Colonic mucosa (tissue), 4 donors: ENCODE measurements around the gene TMEM94. TPM values are rescaled to one million over a fixed set of nuclear protein-coding genes. Genes with fewer than 3 reads are reported as not detected.

Source experiments
- DNase-seq: peaks from one replicate; pipeline ENCODE4 v3.0.0-alpha.2; 2020
- H3K27ac ChIP-seq: fragments of 200-600 bp; one replicate; pipeline ENCODE4 v1.8.0; 2021
- H3K27me3 ChIP-seq: fragments of 200-600 bp; one replicate; pipeline ENCODE4 v1.8.0; 2021
- H3K36me3 ChIP-seq: fragments of 200-600 bp; one replicate; pipeline ENCODE4 v1.8.0; 2021
- H3K4me1 ChIP-seq: fragments of 200-600 bp; one replicate; pipeline ENCODE4 v1.8.0; 2021; ENCODE audit warnings: mild to moderate bottlenecking
- H3K4me3 ChIP-seq: fragments of 200-600 bp; one replicate; pipeline ENCODE4 v1.8.0; 2021
- H3K9ac ChIP-seq, 2 donors: one replicate each; pipeline ENCODE4 v1.7.0; 2013; ENCODE audit warnings: control low read depth in 2 of 2, low read depth in 2 of 2, low read length in 2 of 2
- H3K9me3 ChIP-seq: fragments of 200-600 bp; one replicate; pipeline ENCODE4 v1.8.0; 2021
- CTCF ChIP-seq: fragments of 200-600 bp; IDR thresholded peaks from one replicate; pipeline ENCODE4 v1.8.0; 2022; ENCODE audit warnings: antibody characterized with exemption, mild to moderate bottlenecking
- intact Hi-C: fragments of 100-400 bp; cut with DNase I; formaldehyde crosslinking; loops from one replicate; pipeline ENCODE4 v1.14.1; 2022
- total RNA-seq, 2 donors: library from RNA; stranded (reverse); fragmentation: NEBNext Ultra II Directional in 1 of 2; extraction: Animal tissue kit (Norgen Biotek cat#: 25700) in 1 of 2; gene quantifications; one replicate each; pipeline ENCODE4 v1.2.1, GENCODE V29; 2021
- donor health status: healthy.
- donor health status: DM: no; HTN: no; CAD: no.
- donor health status: DM: no; HTN: no; CAD: no.

The TMEM94 gene
- total RNA-seq, 2 donors from 2014 or later = 88.3 to 95.7 TPM

- Histone ChIP-seq H3K9ac (peak overlapping the region in 1 of 2 donors; percentile 51), H3K36me3 (no peaks in the 10 kb centered on the region), H3K9me3 (no peaks in the 10 kb centered on the region), H3K4me3 (no peak overlapping the region), H3K27ac (peak overlapping the region; percentile 2), H3K4me1 (peaks cover 13% of the 10 kb centered on the region), H3K27me3 (no peaks in the 10 kb centered on the region)
- TF ChIP-seq CTCF = no peak
- intact Hi-C loops = loop anchor here (5.0 kb wide), 1 partner anchor 85 kb away; no protein-coding TSS in a partner anchor
- DNase-seq = no peak
These were observed 55.5 kb downstream of the TMEM94 start for GRCh38 chr17:75511610-75512575.

GRCh38 chr17:75512926-75513640 lies 56.6 kb downstream of the TMEM94 start:
- Histone ChIP-seq H3K27me3 (no peaks in the 10 kb centered on the region), H3K9ac (peak overlapping the region in 1 of 2 donors; percentile 80), H3K4me1 (peaks cover 21% of the 10 kb centered on the region), H3K27ac (peak overlapping the region; percentile 2), H3K4me3 (no peak overlapping the region), H3K36me3 (no peaks in the 10 kb centered on the region), H3K9me3 (no peaks in the 10 kb centered on the region)
- DNase-seq = no peak
- no peak for TF ChIP-seq CTCF
- intact Hi-C loops = loop anchor here (5.0 kb wide), 1 partner anchor 86 kb away; no protein-coding TSS in a partner anchor

GRCh38 chr17:75513641-75514000 lies 57.2 kb downstream of the TMEM94 start:
- Histone ChIP-seq H3K9ac (peak overlapping the region; percentile 80 to 90), H3K4me1 (peaks cover 23% of the 10 kb centered on the region), H3K36me3 (no peaks in the 10 kb centered on the region), H3K9me3 (no peaks in the 10 kb centered on the region), H3K27me3 (no peaks in the 10 kb centered on the region), H3K27ac (no peak overlapping the region), H3K4me3 (no peak overlapping the region)
- intact Hi-C loops = loop anchor here (5.0 kb wide), 1 partner anchor 86 kb away; no protein-coding TSS in a partner anchor
- no peak for TF ChIP-seq CTCF
- no peak for DNase-seq

- Histone ChIP-seq H3K27me3 (no peaks in the 10 kb centered on the region), H3K9ac (peak overlapping the region; percentile 80 to 90), H3K36me3 (no peaks in the 10 kb centered on the region), H3K9me3 (no peaks in the 10 kb centered on the region), H3K4me3 (peak overlapping the region; percentile 94), H3K4me1 (peaks cover 23% of the 10 kb centered on the region), H3K27ac (no peak overlapping the region)
- DNase-seq = no peak
- TF ChIP-seq CTCF = no peak
- intact Hi-C loops = loop anchor here (5.0 kb wide), 1 partner anchor 87 kb away; no protein-coding TSS in a partner anchor
These were observed 58.0 kb downstream of the TMEM94 start for GRCh38 chr17:75514299-75514918.

GRCh38 chr17:75514919-75515495 lies 58.6 kb downstream of the TMEM94 start:
- no peaks in the 10 kb centered on the region for H3K9me3 ChIP-seq
- peak overlapping the region; percentile 94 for H3K4me3 ChIP-seq
- H3K36me3 ChIP-seq = no peaks in the 10 kb centered on the region
- H3K27ac ChIP-seq = peak overlapping the region; percentile 42
- no peak for TF ChIP-seq CTCF
- H3K4me1 ChIP-seq = peaks cover 23% of the 10 kb centered on the region
- peak overlapping the region; percentile 80 to 90 for H3K9ac ChIP-seq
- intact Hi-C loops = loop anchor here (5.0 kb wide), 1 partner anchor 88 kb away; no protein-coding TSS in a partner anchor
- H3K27me3 ChIP-seq = no peaks in the 10 kb centered on the region
- DNase-seq = no peak
